Left cardiac atrium (tissue), 4 donors: Measurements from ENCODE around the gene KANK3. TPM values are rescaled to one million over a fixed set of nuclear protein-coding genes. Genes with fewer than 3 reads are reported as not detected.
A peak's percentile ranks its signal among the peaks of the same experiment; 100 is the strongest.
"Not testable (repeated sequence)": the region's sequence is repeated elsewhere in the genome, so short reads cannot be mapped to it uniquely, and the experiment has no call there.

ENCODE experiments used
- ATAC-seq, 2 donors: fragments of 200-7000 bp; cut with Tn5 transposase; one replicate each; pipeline ENCODE4 v1.9.1; 2020; ENCODE audit warnings: mild to moderate bottlenecking in 2 of 2, moderate library complexity in 2 of 2
- DNase-seq: peaks from one replicate; pipeline ENCODE4 v3.0.0-alpha.2; 2020
- intact Hi-C, 2 donors: fragments of 100-400 bp; cut with DNase I; formaldehyde crosslinking; loops; one replicate each; pipeline versions ENCODE4 v1.14.1 to v1.15.1; 2022 to 2023
- total RNA-seq, 2 donors: library from RNA; stranded (reverse); fragmentation: NEBNext Ultra II Directional; extraction: Animal tissue kit (Norgen Biotek cat#: 25700); gene quantifications; one replicate each; pipeline ENCODE4 v1.2.1, GENCODE V29; 2021
- donor health status: DM: no; HTN: yes; CAD: no.
- donor health status: DM: no; HTN: yes; CAD: no; lungs with severe emphysema.
- donor health status: DM: yes; HTN: yes; CAD: no.
- donor health status: Dilated cardiomyopathy.

KANK3 gene
- total RNA-seq, 2 donors from 2014 or later, result 19.3 to 19.6 TPM

DNA sequence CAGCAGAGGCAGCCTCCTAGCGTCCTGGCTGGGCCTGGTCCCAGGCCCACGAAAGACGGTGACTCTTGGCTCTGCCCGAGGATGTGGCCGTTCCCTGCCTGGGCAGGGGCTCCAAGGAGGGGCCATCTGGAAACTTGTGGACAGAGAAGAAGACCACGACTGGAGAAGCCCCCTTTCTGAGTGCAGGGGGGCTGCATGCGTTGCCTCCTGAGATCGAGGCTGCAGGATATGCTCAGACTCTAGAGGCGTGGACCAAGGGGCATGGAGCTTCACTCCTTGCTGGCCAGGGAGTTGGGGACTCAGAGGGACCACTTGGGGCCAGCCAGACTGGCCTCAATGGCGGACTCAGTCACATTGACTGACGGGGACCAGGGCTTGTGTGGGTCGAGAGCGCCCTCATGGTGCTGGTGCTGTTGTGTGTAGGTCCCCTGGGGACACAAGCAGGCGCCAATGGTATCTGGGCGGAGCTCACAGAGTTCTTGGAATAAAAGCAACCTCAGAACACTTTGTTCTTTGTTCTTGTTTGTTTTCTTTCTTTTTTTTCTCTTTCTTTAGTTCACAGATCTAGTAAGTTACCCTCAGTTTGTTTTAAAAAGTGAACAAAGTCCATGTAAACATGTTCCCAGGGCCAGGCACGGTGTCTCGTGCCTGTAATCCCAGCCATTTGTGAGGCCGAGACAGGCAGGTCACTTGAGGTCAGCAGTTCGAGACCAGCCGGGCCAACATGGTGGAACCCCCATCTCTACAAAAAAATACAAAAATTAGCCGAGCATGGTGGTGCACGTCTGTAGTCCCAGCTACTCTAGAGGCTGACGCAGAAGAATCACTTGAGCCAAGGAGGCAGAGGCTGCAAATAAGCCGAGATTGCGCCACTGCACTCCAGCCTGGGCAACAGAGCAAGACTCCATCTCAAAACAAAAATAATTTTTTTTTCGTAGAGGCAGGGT, 31.1 kb upstream of the KANK3 start:
- ATAC-seq (peak; percentile 39 to 52), DNase-seq (peak; percentile 72)
- intact Hi-C loops, result no loop called here

GRCh38 chr19:8371011-8371804, 28.1 kb upstream of the KANK3 start:
- DNase-seq (no peak), ATAC-seq (no peak)
- intact Hi-C loops, result no loop called here

GRCh38 chr19:8370176-8371010, 27.3 kb upstream of the KANK3 start:
- intact Hi-C loops, result no loop called here
- ATAC-seq, result peak; percentile 8 to 23
- DNase-seq, result peak; percentile 69

- peak; percentile 77 for ATAC-seq
- intact Hi-C loops, result no loop called here
- peak; percentile 94 for DNase-seq
Observed at GRCh38 chr19:8367327-8368001, 24.4 kb upstream of the KANK3 start.

DNA sequence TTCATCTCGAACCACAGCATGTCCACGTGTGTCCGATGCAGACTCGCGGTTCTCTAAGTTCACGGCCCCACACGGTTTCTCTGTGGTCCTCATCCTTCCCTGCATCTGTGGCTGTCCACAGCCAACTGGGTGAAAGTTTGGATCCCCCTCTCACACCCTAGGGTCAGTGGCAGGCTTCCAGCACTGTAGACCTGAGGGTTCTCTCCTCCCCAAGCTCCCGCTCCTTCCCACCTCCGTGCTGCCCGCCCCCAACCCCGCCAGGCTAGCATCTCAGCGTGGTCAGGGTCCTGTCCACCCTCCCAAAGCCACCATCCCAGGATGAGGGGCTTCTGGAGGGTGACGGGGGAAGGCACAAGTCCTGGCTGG, 23.9 kb upstream of the KANK3 start:
- peak; percentile 0 for ATAC-seq
- no peak for DNase-seq
- intact Hi-C loops, result no loop called here

DNA sequence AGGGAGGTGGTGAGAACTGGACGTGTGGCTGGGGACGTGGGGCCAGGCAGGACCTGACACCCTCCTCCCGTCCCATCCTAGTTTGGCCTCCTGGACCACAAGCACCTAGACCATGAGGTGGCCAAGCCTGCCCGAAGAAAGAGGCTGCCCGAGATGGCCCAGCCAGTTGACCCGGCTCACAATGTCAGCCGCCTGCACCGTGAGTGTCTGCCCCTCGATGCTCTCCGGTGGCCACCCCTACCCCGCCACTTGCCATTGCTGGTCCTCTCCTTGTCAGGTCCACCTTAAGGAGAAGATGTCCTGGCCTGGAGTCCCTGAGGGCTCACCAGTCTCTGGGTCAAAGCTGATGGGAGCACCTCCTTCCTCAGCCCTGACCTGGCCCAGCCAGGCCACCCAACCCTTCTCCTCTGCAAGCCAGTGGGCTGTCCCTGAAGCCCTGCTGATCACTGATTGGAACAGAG, 23.1 kb upstream of the KANK3 start:
- DNase-seq (no peak), ATAC-seq (no peak)
- intact Hi-C loops, result no loop called here

DNA sequence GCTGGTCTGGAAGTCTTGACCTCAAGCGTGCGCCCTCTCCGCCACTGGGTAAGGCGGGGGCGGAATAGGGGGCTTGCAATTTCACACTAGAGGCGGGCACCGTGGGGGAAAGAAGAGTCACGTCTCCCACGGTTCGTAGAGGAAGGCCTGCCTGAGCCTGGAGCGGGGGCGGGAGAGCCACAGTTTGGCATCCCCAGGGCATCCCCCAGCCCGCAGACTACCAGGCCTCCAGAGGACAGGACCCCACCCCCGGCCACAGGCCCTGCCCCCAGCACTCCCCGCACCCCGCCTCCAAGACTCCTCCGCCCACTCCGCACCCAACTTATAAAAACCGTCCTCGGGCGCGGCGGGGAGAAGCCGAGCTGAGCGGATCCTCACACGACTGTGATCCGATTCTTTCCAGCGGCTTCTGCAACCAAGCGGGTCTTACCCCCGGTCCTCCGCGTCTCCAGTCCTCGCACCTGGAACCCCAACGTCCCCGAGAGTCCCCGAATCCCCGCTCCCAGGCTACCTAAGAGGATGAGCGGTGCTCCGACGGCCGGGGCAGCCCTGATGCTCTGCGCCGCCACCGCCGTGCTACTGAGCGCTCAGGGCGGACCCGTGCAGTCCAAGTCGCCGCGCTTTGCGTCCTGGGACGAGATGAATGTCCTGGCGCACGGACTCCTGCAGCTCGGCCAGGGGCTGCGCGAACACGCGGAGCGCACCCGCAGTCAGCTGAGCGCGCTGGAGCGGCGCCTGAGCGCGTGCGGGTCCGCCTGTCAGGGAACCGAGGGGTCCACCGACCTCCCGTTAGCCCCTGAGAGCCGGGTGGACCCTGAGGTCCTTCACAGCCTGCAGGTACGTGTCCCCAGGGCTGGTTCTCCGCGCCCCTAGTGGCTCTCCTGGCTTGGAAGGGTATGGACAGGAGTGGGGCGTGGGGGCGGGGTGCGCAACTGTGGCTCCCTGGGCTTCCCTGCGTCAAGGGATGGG, 21.0 kb upstream of the KANK3 start, which contains the start of gene ANGPTL4:
ANGPTL4 (plus strand) TSS at position 353 of the 969 bp plus-strand sequence; CDS start at position 520, 167 bp downstream.
- intact Hi-C loops, result no loop called here
- ATAC-seq, result peak; percentile 59 to 64
- DNase-seq, result peak; percentile 90

- intact Hi-C loops, result no loop called here
- ATAC-seq, result peak; percentile 79 to 88
Observed at GRCh38 chr19:8361921-8362793, 19.1 kb upstream of the KANK3 start.

GRCh38 chr19:8360196-8360595, 17.1 kb upstream of the KANK3 start:
- DNase-seq, result no peak
- no peak for ATAC-seq
- intact Hi-C loops, result no loop called here

More at GRCh38 chr19:8361921-8362793, 19.1 kb upstream of the KANK3 start:
- DNase-seq, result peak; percentile 97

- intact Hi-C loops, result loop anchor here (10.0 kb wide), 2 partner anchors 96 to 146 kb away; partner anchors contain the start of gene PRAM1 (in 1 of the 2)
- DNase-seq, result no peak
- no peak for ATAC-seq
Observed at GRCh38 chr19:8358948-8359347, 15.9 kb upstream of the KANK3 start.

- DNase-seq (no peak), ATAC-seq (no peak)
- intact Hi-C loops, result loop anchor here (10.0 kb wide), 2 partner anchors 98 to 148 kb away; partner anchors contain the start of gene PRAM1 (in 1 of the 2)
Observed at GRCh38 chr19:8357007-8357521, 14.0 kb upstream of the KANK3 start.

GRCh38 chr19:8355631-8356402, 12.8 kb upstream of the KANK3 start:
- intact Hi-C loops, result loop anchor here (2.0 to 10.0 kb wide), 4 partner anchors 41 to 153 kb away; partner anchors contain the start of gene PRAM1 (in 1 of the 2)
- DNase-seq, result no peak

GRCh38 chr19:8352845-8353244, 9.8 kb upstream of the KANK3 start:
- ATAC-seq, DNase-seq: not testable (repeated sequence)
- intact Hi-C loops, result loop anchor here (5.0 to 10.0 kb wide), 4 partner anchors 44 to 224 kb away; partner anchors contain the start of genes MYO1F (in 1 of the 2) and PRAM1 (in 1 of the 2)

More at GRCh38 chr19:8355631-8356402, 12.8 kb upstream of the KANK3 start:
- ATAC-seq, result peak; percentile 53 to 83

DNA sequence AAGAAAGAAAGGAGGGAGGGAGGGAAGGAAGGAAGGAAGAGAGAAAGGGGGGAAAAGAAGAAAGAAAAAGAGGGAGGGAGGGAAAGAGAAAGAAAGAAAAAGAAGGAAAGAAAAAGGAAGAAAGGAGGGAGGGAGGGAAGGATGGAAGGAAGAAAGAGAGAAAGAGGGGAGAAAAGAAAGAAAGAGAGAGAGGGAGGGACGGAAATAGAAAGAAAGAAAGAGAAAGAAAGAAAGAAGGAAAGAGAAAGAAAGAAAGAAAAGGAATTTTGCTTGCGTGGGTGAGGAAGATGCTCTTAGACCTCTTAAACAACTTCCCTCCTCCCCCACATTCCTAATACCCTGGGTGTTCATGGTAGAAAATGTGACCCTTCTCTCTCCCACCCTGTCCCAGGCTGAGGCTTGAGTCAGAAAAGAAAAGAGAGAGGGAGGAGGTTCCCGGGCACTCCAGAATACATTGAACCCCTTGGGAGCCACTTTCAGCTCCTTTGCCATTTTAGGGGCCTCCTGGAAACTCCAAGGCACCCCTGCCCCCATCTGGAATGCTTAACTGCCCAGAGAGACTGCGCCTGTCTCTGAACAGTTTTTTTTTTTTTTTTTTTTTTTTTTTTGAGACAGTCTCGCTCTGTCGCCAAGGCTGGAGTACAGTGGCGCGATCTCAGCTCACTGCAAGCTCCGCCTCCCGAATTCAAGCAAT, 9.2 kb upstream of the KANK3 start:
- no peak for DNase-seq
- intact Hi-C loops, result loop anchor here (5.0 to 10.0 kb wide), 4 partner anchors 45 to 225 kb away; partner anchors contain the start of genes MYO1F (in 1 of the 2) and PRAM1 (in 1 of the 2)
- ATAC-seq, result peak; percentile 37 to 58
